NB4 (cell line): ENCODE measurements around the gene SYNJ1.
"Not testable (repeated sequence)": the region's sequence is repeated elsewhere in the genome, so short reads cannot be mapped to it uniquely, and the experiment has no call there.

ENCODE experiments used
- DNase-seq: peaks from one replicate; pipeline ENCODE4 v3.0.0; 2010; ENCODE audit warnings: low read depth
- H3K4me3 ChIP-seq: one replicate; pipeline ENCODE4 v1.5.1; 2011; ENCODE audit warnings: mild to moderate bottlenecking, low read depth, low read length, moderate library complexity
- MYC ChIP-seq: IDR thresholded peaks from 2 replicates; pipeline ENCODE4 v1.6.1; 2011; ENCODE audit warnings: low read depth, low read length
- POLR2A ChIP-seq: IDR thresholded peaks from 2 replicates; pipeline ENCODE4 v1.6.1; 2011; ENCODE audit warnings: mild to moderate bottlenecking; ENCODE audit not compliant: insufficient read length; ENCODE audit errors: extremely low read depth
- TF ChIP-seq, protein P1 (sequence below): IDR thresholded peaks from 2 replicates; pipeline ENCODE4 v1.6.1; 2011; ENCODE audit warnings: low read depth, low read length
- TF ChIP-seq, protein P2 (sequence below): IDR thresholded peaks from one replicate; pipeline ENCODE4 v1.5.1; 2012; ENCODE audit warnings: low read depth, low read length

The SYNJ1 gene

DNA sequence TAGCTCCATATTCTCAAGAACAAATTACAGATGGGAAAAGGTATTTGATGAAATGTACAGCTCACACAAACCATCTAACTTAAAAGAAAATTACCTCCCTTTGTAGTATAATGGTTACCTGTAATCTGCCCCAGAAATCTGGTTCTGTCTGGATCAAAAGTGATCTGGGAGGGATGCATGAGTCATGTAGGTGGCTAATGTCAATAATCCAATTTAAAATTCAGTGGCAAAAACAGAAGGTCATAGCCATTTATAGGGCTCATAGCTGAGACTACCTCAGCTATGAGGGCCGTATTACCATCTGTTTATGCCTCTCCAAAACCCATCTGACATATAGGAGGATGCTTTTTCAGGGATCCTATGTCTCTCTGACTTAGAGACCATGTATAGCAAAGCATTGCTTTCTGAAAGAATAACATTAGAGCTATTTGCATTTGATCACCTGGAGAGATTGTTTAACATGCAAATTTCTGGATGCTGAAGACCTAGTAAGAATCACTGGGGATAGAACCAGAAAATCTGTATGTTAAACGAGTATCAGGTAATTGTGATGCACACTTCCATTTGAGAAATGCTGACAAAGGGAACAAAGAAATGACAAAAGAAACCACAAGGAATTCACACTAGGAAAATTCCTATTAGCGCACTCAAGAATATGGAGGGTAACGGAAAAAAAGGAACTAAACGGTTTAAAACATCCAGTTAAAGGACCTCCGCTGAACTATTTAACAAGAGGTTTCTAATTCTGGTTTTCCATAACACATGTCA, 26.2 kb upstream of the SYNJ1 start:
- H3K4me3 ChIP-seq: no peak overlapping the region
- DNase-seq: no peak

DNA sequence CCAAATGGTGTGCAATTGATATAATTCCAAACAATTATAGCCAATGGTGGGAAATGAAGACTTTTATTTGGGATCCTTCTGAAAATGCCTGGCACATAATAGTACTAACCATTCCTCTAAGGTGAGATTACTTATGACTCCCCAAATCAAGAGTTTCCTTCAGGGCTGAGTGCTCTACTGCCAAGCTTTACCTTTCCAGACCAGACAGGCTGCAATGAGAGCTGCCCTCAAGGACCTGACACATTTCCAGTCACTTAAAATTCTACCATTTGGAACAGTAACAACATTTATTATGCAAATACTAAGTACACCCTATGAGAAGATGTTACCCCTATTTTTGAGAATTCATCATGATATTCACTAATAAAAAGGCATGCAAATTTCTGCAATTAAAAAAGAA, 22.6 kb upstream of the SYNJ1 start:
- TF ChIP-seq, protein P1, sequence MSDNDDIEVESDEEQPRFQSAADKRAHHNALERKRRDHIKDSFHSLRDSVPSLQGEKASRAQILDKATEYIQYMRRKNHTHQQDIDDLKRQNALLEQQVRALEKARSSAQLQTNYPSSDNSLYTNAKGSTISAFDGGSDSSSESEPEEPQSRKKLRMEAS: no peak
- TF ChIP-seq, protein P2, sequence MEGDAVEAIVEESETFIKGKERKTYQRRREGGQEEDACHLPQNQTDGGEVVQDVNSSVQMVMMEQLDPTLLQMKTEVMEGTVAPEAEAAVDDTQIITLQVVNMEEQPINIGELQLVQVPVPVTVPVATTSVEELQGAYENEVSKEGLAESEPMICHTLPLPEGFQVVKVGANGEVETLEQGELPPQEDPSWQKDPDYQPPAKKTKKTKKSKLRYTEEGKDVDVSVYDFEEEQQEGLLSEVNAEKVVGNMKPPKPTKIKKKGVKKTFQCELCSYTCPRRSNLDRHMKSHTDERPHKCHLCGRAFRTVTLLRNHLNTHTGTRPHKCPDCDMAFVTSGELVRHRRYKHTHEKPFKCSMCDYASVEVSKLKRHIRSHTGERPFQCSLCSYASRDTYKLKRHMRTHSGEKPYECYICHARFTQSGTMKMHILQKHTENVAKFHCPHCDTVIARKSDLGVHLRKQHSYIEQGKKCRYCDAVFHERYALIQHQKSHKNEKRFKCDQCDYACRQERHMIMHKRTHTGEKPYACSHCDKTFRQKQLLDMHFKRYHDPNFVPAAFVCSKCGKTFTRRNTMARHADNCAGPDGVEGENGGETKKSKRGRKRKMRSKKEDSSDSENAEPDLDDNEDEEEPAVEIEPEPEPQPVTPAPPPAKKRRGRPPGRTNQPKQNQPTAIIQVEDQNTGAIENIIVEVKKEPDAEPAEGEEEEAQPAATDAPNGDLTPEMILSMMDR: no peak
- TF ChIP-seq MYC (no peak), POLR2A (no peak)
- DNase-seq: no peak
- H3K4me3 ChIP-seq: no peak overlapping the region

More for the DNA sequence above, 26.2 kb upstream of the SYNJ1 start:
- no peak for TF ChIP-seq POLR2A
- TF ChIP-seq, protein P1: no peak
- TF ChIP-seq, protein P2: no peak

DNA sequence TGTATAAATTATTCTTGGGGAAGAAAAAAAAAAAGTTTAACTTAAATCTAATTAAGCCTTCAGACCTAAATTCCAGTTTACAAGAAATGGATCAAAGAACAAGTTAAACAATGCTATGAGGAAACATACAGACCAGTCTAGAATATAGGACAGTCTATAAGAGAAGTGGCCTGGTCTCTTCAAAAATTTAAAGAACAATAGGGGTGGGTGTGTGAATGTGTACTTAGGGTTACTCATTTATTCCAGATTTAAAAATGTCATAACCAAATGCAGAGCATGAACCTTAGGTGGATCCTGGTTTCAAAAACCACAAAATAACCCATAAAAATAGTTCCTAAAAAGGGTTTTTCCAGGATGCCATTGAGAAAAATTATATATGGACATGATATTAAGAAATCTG, 21.8 kb upstream of the SYNJ1 start:
- no peak overlapping the region for H3K4me3 ChIP-seq
- no peak for TF ChIP-seq POLR2A
- no peak for TF ChIP-seq MYC
- TF ChIP-seq, protein P2: no peak
- TF ChIP-seq, protein P1: no peak
- DNase-seq: no peak

DNA sequence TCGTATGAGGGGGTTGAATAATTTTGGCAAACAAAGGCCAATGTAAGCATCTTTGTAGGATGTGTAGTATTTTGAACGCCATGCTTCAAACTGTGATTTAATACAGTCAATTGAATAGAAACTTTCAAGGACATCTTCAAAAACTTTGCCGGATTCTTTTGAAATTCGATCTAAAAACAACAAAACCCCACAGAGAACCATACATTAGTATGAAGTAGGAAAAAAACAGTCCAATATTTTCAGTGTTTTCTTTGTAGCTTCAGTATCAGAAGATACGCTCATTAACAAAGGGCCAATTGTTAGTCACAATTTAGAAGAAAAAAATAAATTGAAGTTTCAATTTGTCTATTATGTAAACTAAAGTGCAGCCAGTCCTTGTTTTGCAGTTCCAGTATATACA, 20.7 kb upstream of the SYNJ1 start:
- DNase-seq: no peak
- H3K4me3 ChIP-seq: no peak overlapping the region
- TF ChIP-seq, protein P1: no peak
- TF ChIP-seq, protein P2: no peak
- TF ChIP-seq MYC (no peak), POLR2A (no peak)

DNA sequence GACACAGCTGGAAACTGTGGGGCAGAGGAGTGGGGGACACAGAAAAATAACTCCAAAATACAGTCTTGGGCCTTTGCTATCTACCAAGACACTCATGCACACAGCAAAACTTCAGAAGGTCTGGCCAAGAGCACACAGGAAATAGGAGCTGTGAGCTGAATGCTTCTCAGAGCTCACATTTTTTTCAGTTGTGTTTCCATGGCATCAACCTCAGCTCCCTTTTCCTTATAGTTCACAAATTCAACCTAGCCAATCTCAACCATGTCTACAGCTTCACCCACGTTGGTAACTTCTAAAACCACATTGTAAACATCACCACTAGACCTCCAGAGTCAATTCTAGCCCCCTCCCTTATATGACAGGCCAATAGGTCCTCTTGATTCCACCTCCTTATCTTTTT, 19.6 kb upstream of the SYNJ1 start:
- no peak overlapping the region for H3K4me3 ChIP-seq
- no peak for DNase-seq
- TF ChIP-seq, protein P2: no peak
- TF ChIP-seq POLR2A (no peak), MYC (no peak)
- TF ChIP-seq, protein P1: no peak

DNA sequence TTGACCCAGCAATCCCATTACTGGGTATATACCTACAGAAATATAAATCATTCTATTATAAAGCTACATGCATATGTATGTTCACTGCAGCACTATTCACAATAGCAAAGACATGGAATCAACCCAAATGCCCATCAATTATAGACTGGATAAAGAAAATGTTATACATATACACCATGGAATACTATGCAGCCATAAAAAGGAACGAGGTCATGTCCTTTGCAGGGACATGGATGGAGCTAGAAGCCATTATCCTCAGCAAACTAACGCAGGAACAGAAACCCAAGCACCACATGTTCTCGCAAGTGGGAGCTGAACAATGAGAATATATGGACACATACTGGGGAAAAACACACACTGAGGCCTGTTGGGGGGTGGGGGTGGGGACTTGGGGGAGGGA, 18.9 kb upstream of the SYNJ1 start:
- H3K4me3 ChIP-seq, DNase-seq: not testable (repeated sequence)
